NCI-H2107 treated with DMSO at 0.1 percent for 48 hours (cell line): ENCODE results near the gene RAB3D.
"Not testable (repeated sequence)": the region's sequence is repeated elsewhere in the genome, so short reads cannot be mapped to it uniquely, and the experiment has no call there.

Experiments used
- DNase-seq: peaks from one replicate; lab custom pipeline; 2025; ENCODE audit not compliant: unreplicated experiment; lab: John Stamatoyannopoulos, UW

The RAB3D gene

GRCh38 chr19:11339254-11340098 lies at the start of gene RAB3D:
RAB3D (minus strand) TSS chr19:11339657; CDS start chr19:11337399, 2,258 bp downstream.
- peak; percentile 65 for DNase-seq

DNA sequence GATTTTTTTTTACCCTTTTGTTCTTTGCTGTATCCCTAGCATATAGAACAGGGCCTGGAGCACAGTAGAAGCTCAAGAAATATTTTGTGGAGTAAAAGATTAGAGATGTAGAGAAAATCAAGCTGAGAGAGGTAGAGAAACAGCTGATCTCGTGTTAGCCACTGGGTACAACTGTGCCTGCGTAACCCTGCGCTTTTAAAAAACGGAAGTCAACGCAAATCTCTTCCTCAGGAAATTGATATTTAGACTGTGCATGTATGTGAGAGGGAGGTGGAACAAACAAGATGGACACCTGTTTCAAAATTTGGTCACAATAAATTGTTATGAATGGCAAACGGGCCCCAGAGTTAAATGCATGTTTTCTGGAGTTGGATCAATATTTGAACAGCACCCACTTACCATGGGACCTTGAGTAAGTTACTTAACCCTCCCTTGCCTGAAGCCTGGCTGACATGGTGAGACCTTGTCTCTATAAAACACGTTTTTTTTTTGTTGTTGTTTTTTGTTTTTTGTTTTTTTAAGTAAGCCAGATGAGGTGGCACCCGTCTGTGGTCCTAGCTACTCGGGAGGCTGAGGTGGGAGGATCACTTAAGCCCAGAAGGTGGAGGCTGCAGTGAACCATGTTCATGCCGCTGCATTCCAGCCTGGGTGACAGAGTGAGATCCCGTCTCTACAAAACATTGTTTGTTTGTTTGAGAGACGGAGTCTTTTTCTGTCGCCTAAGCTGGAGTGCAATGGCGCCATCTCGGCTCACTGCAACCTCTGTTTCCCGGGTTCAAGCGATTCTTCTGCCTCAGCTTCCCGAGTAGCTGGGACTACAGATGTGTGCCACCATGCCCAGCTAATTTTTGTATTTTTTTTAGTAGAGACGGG lies 47.9 kb upstream of the RAB3D start:
- no peak for DNase-seq

- no peak for DNase-seq
Observed at GRCh38 chr19:11384778-11385129, 45.3 kb upstream of the RAB3D start.

- DNase-seq = no peak
Observed at GRCh38 chr19:11383706-11384048, 44.2 kb upstream of the RAB3D start.

GRCh38 chr19:11382898-11383705 lies 43.6 kb upstream of the RAB3D start:
- DNase-seq = no peak

GRCh38 chr19:11380653-11381537 lies 41.4 kb upstream of the RAB3D start:
- DNase-seq = peak; percentile 86

DNA sequence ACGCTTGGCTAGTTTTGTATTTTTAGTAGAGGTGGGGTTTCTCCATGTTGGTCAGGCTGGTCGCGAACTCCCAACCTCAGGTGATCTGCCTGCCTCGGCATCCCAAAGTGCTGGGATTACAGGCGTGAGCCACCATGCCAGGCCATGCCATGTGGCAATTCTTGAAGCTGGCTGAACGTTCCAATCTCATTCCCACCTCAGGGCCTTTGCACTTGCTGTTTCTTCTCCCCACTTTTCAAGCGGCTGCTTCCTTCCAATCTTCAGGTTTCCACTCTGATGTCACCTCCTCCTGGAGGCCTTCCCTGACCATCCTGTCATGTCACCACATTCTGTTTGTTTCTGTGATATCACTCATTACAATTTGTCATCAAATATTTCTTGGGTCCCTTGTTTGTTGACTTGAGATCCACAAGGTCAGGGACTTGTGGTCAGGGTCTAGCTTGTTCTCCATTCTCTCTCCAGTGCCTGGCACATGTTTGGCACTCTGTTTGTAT lies 40.4 kb upstream of the RAB3D start:
- DNase-seq = no peak

DNA sequence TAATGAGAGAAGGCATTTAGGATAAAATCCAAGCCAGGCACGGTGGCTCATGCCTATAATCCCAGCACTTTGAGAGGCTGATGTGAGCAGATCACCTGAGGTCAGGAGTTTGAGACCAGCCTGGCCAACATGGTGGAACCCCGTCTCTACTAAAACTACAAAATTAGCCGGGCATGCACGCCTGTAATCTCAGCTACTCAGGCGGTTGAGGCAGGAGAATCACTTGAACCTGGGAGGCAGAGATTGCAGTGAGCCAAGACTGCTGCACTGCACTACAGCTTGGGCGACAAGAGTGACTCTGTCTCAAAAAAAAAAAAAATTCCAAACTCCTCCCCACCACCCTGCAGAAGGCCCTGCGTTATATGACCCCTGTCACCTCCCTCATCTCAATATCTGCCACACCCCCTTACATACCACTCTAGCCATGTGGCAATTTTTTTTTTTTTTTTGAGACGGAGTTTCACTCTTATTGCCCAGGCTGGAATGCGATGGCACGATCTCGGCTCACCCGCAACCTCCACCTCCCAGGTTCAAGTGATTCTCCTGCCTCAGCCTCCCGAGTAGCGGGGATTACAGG lies 39.9 kb upstream of the RAB3D start:
- DNase-seq = not testable (repeated sequence)

- no peak for DNase-seq
Observed at GRCh38 chr19:11378319-11379189, 39.1 kb upstream of the RAB3D start.

DNA sequence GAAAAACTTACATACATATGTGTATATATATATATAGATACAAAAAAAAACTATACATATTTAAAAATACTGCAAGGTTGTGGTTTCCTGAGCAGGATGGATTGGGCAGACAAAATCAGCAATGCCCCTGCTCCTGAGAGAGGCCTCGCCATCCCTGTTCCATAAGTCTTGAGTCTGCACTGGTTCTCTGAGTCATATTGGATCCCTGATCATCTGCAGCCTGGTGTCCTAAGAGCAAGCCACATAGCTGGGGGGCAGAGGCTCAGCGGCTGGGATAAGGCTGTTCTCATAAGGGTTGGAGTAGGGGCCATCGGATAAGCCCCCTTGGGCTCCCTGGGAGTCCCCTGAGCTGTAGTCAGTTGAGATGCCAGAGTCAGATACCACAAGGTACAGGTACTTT lies 38.3 kb upstream of the RAB3D start:
- no peak for DNase-seq

DNA sequence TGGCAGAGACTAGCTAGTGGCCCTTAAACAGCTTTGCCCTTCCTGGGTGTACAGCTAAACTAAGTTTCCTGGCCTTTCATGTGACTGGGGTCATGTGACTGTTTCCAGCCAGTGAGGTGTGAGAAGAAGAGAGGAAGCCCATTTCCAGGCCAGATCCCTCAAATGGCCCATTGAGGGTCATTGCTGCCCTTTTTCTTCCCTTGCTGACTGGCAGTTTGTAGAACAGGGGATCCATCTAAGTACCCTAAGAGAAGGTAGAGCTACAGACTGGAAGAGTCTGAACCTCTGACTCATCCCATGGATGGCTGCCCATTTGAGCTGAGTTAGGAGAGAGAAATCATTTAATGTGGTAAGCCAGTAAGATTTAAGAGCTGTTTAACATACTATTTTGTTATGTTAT lies 37.8 kb upstream of the RAB3D start:
- no peak for DNase-seq

GRCh38 chr19:11375143-11375948 lies 35.9 kb upstream of the RAB3D start:
- peak; percentile 36 for DNase-seq

GRCh38 chr19:11374433-11375142 lies 35.1 kb upstream of the RAB3D start, which contains the start of gene SWSAP1:
SWSAP1 (plus strand) TSS chr19:11374666; CDS start chr19:11374681, 15 bp downstream.
- peak; percentile 99 for DNase-seq

- DNase-seq = no peak
Observed at GRCh38 chr19:11373885-11374432, 34.5 kb upstream of the RAB3D start.

DNA sequence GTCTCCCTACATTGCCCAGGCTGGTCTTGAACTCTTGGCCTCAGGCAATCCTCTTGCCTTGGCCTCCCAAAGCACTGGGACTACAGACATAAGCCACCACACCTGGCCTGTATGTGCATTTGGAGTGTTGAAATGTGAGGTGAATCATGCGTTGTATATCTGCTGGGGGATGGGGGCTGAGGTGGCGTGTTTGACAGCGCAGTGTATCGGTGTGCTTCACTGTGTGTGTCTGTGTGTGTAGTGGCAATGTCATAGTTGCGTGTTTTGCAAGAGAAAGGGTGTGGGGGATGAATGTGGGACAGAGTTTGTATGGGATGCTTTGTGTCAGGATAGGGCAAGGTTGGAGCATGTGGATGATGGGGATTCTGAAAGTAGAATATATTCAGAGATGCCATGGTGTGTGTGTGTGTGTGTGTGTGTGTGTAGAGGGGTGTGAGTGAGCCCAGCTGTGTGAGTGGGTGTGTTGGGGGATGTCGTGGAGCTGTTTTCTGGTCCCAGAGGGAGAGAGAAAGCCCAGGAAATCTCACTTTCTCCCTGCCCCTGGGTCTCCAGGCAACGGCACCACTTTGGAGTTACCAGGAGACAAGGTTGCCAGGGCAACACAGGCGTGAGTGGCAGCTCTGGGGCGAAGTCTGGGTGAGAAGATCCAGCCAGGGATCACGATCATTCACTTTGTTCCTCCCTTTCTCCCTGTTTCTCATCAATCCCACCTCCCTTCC lies 33.9 kb upstream of the RAB3D start:
- DNase-seq = peak; percentile 75

GRCh38 chr19:11370744-11371143 lies 31.3 kb upstream of the RAB3D start:
- no peak for DNase-seq
